Loucy (cell line): ENCODE results near the gene RWDD3.

ENCODE experiments used
- H2AFZ ChIP-seq: fragments of 200-600 bp; sonication (generic); 2 replicates; pipeline ENCODE4 v1.6.0; 2016; ENCODE audit warnings: antibody characterized with exemption, mild to moderate bottlenecking, low read length, moderate library complexity
- H3F3A ChIP-seq: fragments of 200-600 bp; 2 replicates; pipeline ENCODE4 v1.6.0; 2016; ENCODE audit warnings: antibody characterized with exemption, low read depth, mild to moderate bottlenecking
- H3K27me3 ChIP-seq: fragments of 200-600 bp; sonication (generic); 2 replicates; pipeline ENCODE4 v1.6.1; 2014; ENCODE audit warnings: low read length, mild to moderate bottlenecking; ENCODE audit not compliant: insufficient read depth, poor library complexity, severe bottlenecking
- H3K36me3 ChIP-seq: fragments of 200-600 bp; sonication (generic); 2 replicates; pipeline ENCODE4 v1.6.1; 2016; ENCODE audit warnings: low read length; ENCODE audit not compliant: insufficient read depth
- H3K4me1 ChIP-seq: fragments of 200-600 bp; sonication (generic); 2 replicates; pipeline ENCODE4 v1.5.1; 2014; ENCODE audit warnings: low read length, mild to moderate bottlenecking; ENCODE audit not compliant: insufficient read depth, poor library complexity, severe bottlenecking
- H3K4me2 ChIP-seq: fragments of 200-600 bp; sonication (generic); 2 replicates; pipeline ENCODE4 v1.6.0; 2014; ENCODE audit warnings: antibody characterized with exemption, low read length, low read depth, mild to moderate bottlenecking; ENCODE audit not compliant: poor library complexity, severe bottlenecking
- H3K4me3 ChIP-seq: fragments of 200-600 bp; sonication (generic); 2 replicates; pipeline ENCODE4 v1.5.1; 2014; ENCODE audit warnings: low read length, mild to moderate bottlenecking, mixed read lengths; ENCODE audit not compliant: poor library complexity, severe bottlenecking
- H3K79me2 ChIP-seq: fragments of 200-600 bp; sonication (generic); 2 replicates; pipeline ENCODE4 v1.6.1; 2014; ENCODE audit warnings: low read length; ENCODE audit not compliant: insufficient read depth
- H3K9ac ChIP-seq: fragments of 200-600 bp; sonication (generic); 2 replicates; pipeline ENCODE4 v1.6.0; 2014; ENCODE audit warnings: mild to moderate bottlenecking, low read depth, low read length, moderate library complexity; ENCODE audit not compliant: poor library complexity, severe bottlenecking
- H3K9me2 ChIP-seq: fragments of 200-600 bp; sonication (generic); replicated peaks from 2 replicates; pipeline ENCODE4 v1.6.1; 2016; ENCODE audit warnings: low read depth, low read length, mixed read lengths
- H3K9me3 ChIP-seq: fragments of 200-600 bp; sonication (generic); 2 replicates; pipeline ENCODE4 v1.6.1; 2014; ENCODE audit warnings: mild to moderate bottlenecking, antibody characterized with exemption, low read length, low read depth; ENCODE audit not compliant: insufficient read depth
- H4K20me1 ChIP-seq: fragments of 200-600 bp; sonication (generic); 2 replicates; pipeline ENCODE4 v1.6.0; 2014; ENCODE audit warnings: antibody characterized with exemption, low read length, mild to moderate bottlenecking; ENCODE audit not compliant: insufficient read depth, poor library complexity, severe bottlenecking
- CTCF ChIP-seq: fragments of 200-600 bp; sonication (generic); conservative IDR thresholded peaks from 2 replicates; pipeline ENCODE4 v1.5.1; 2014; ENCODE audit warnings: mild to moderate bottlenecking, antibody characterized with exemption, low read length
- EZH2phosphoT487 ChIP-seq: fragments of 200-600 bp; IDR thresholded peaks from 2 replicates; pipeline ENCODE4 v1.6.1; 2018; ENCODE audit warnings: antibody characterized with exemption, mild to moderate bottlenecking, moderate library complexity, borderline replicate concordance

The RWDD3 gene

GRCh38 chr1:95252422-95252821, 18.4 kb downstream of the RWDD3 start:
- TF ChIP-seq CTCF, result no peak
- TF ChIP-seq EZH2phosphoT487, result no peak
- H3K9me2 ChIP-seq, result 0 out of 2 replicates have a peak, but pooled peaks cover 6% of the 10 kb centered on the region
- no peaks in the 10 kb centered on the region for H3K9me3 ChIP-seq
- no peaks in the 10 kb centered on the region for H3K27me3 ChIP-seq
- no peaks in the 10 kb centered on the region for H3K36me3 ChIP-seq
- H3K4me2 ChIP-seq, result no peak overlapping the region
- no peaks in the 10 kb centered on the region for H3K4me1 ChIP-seq
- H3K79me2 ChIP-seq, result no peaks in the 10 kb centered on the region
- H3K9ac ChIP-seq, result no peak overlapping the region
- no peak overlapping the region for H2AFZ ChIP-seq
- H3F3A ChIP-seq, result no peaks in the 10 kb centered on the region
- H3K4me3 ChIP-seq, result no peak overlapping the region
- no peaks in the 10 kb centered on the region for H4K20me1 ChIP-seq

GRCh38 chr1:95254959-95255358, 20.9 kb downstream of the RWDD3 start:
- H4K20me1 ChIP-seq, result no peaks in the 10 kb centered on the region
- 0 out of 2 replicates have a peak, but pooled peaks cover 6% of the 10 kb centered on the region for H3K9me2 ChIP-seq
- no peak overlapping the region for H3K4me3 ChIP-seq
- no peak overlapping the region for H3K4me2 ChIP-seq
- no peaks in the 10 kb centered on the region for H3K4me1 ChIP-seq
- H3K36me3 ChIP-seq, result no peaks in the 10 kb centered on the region
- H3F3A ChIP-seq, result no peaks in the 10 kb centered on the region
- no peaks in the 10 kb centered on the region for H3K9me3 ChIP-seq
- no peak overlapping the region for H3K9ac ChIP-seq
- H2AFZ ChIP-seq, result no peak overlapping the region
- H3K79me2 ChIP-seq, result no peaks in the 10 kb centered on the region
- no peaks in the 10 kb centered on the region for H3K27me3 ChIP-seq
- TF ChIP-seq CTCF, result no peak
- TF ChIP-seq EZH2phosphoT487, result no peak

- H3K4me2 ChIP-seq, result no peak overlapping the region
- H3K9me2 ChIP-seq, result 0 out of 2 replicates have a peak, but pooled peaks cover 6% of the 10 kb centered on the region
- H3K4me1 ChIP-seq, result no peaks in the 10 kb centered on the region
- H3K9ac ChIP-seq, result no peak overlapping the region
- no peaks in the 10 kb centered on the region for H4K20me1 ChIP-seq
- H3K4me3 ChIP-seq, result no peak overlapping the region
- no peaks in the 10 kb centered on the region for H3K27me3 ChIP-seq
- H3K79me2 ChIP-seq, result no peaks in the 10 kb centered on the region
- no peaks in the 10 kb centered on the region for H3K9me3 ChIP-seq
- no peak for TF ChIP-seq CTCF
- no peak for TF ChIP-seq EZH2phosphoT487
- no peaks in the 10 kb centered on the region for H3K36me3 ChIP-seq
- no peaks in the 10 kb centered on the region for H3F3A ChIP-seq
- H2AFZ ChIP-seq, result no peak overlapping the region
These were observed 21.8 kb downstream of the RWDD3 start for GRCh38 chr1:95255826-95256225.
